Measurements from ENCODE around the gene AK1.
A peak's percentile ranks its signal among the peaks of the same experiment; 100 is the strongest.
"Not testable (repeated sequence)": the region's sequence is repeated elsewhere in the genome, so short reads cannot be mapped to it uniquely, and the experiment has no call there.

The AK1 gene

GRCh38 chr9:127881715-127882114, 4.2 kb upstream of the AK1 start:
- not testable (repeated sequence) for DNase-seq

- no peak for DNase-seq
Measured at GRCh38 chr9:127880143-127880542, 2.7 kb upstream of the AK1 start.

- no peak for DNase-seq
Measured at GRCh38 chr9:127878652-127879390, 1.3 kb upstream of the AK1 start.

- DNase-seq: peak in 1 of 2 experiments; percentile 59
Measured at GRCh38 chr9:127878001-127878651, 651 bp upstream of the AK1 start.

GRCh38 chr9:127876764-127877562, 512 bp downstream of the AK1 start:
- peak in 1 of 2 experiments; percentile 33 for DNase-seq

GRCh38 chr9:127876026-127876763, 1.3 kb downstream of the AK1 start:
- peak; percentile 42 to 70 for DNase-seq

GRCh38 chr9:127875306-127875966, 2.0 kb downstream of the AK1 start:
- DNase-seq: no peak

GRCh38 chr9:127874301-127875221, 2.9 kb downstream of the AK1 start:
- no peak for DNase-seq

GRCh38 chr9:127873886-127874285, 3.6 kb downstream of the AK1 start:
- no peak for DNase-seq

GRCh38 chr9:127873223-127873691, 4.2 kb downstream of the AK1 start:
- peak in 1 of 2 experiments; percentile 39 for DNase-seq

GRCh38 chr9:127872369-127873222, 4.9 kb downstream of the AK1 start:
- no peak for DNase-seq

GRCh38 chr9:127871531-127871930, 5.9 kb downstream of the AK1 start:
- no peak for DNase-seq

- DNase-seq: no peak
Measured at GRCh38 chr9:127870887-127871286, 6.6 kb downstream of the AK1 start.

- DNase-seq: not testable (repeated sequence)
Measured at GRCh38 chr9:127870153-127870491, 7.4 kb downstream of the AK1 start.

- DNase-seq: peak; percentile 79 to 83
Measured at GRCh38 chr9:127869310-127870152, 7.9 kb downstream of the AK1 start.

- no peak for DNase-seq
Measured at GRCh38 chr9:127868278-127868902, 9.1 kb downstream of the AK1 start.

- DNase-seq: no peak
Measured at GRCh38 chr9:127867356-127868277, 9.9 kb downstream of the AK1 start.

- no peak for DNase-seq
Measured at GRCh38 chr9:127866535-127866934, 10.9 kb downstream of the AK1 start.
